NCI-H146 treated with DMSO at 0.1 percent for 48 hours (cell line): ENCODE data around the gene AKR1A1.
"Not testable (repeated sequence)": the region's sequence is repeated elsewhere in the genome, so short reads cannot be mapped to it uniquely, and the experiment has no call there.

Source experiments
- DNase-seq: peaks from one replicate; lab custom pipeline; 2025; ENCODE audit not compliant: unreplicated experiment; lab: John Stamatoyannopoulos, UW

The AKR1A1 gene

DNA sequence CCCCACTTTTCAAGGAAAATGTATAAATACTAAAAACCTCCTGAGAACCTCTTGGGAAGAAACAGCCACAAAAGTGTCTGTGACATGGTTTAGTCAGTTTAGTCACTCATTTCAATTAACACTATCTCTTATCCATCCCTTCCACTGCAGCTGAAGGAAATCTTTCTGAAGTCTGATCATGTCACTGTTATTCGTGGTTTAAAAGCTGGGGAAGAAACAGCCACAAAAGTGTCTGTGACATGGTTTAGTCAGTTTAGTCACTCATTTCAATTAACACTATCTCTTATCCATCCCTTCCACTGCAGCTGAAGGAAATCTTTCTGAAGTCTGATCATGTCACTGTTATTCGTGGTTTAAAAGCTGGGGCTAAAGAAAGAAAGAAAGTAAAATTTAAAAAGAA, 27.1 kb upstream of the AKR1A1 start:
- DNase-seq = not testable (repeated sequence)

DNA sequence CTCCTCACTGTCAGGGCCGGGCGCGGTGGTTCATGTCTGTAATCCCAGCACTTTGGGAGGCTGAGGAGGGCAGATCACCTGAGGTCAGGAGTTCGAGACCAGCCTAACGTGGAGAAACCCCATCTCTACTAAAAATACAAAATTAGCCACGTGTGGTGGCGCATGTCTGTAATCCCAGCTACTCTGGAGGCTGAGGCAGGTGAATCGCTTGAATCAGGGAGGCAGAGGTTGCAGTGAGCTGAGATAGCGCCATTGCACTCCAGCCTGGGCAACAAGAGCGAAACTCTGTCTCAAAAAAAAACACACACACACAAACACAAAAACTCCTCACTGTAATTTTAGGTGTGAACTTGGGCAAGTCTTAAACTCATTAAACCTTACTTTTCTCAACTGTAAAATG, 26.7 kb upstream of the AKR1A1 start:
- DNase-seq = not testable (repeated sequence)

GRCh38 chr1:45526135-45526644, 24.4 kb upstream of the AKR1A1 start:
- no peak for DNase-seq

DNA sequence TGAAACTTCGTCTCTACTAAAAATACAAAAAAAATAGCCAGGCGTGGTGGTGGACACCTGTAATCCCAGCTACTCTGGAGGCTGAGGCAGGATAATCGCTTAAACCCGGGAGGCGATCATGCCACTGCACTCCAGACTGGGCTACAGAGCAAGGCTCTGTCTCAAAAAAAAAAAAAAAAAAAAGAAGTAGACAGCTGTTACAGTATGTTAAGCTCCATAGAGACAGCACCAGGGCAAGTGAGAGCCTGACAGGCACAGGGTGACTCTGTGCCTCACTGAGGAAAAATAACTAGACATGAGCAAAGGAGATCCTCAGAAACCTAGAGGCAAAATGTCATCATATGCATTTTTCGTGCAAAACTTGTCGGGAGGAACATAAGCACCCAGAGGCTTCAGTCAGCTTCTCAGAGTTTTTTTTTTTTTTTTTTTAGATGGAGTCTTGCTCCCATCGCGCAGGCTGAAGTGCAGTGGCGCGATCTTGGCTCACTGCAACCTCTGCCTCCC, 19.9 kb upstream of the AKR1A1 start:
- no peak for DNase-seq

- no peak for DNase-seq
Observed at GRCh38 chr1:45531873-45532272, 18.8 kb upstream of the AKR1A1 start.

GRCh38 chr1:45535988-45536766, 14.4 kb upstream of the AKR1A1 start:
- no peak for DNase-seq

DNA sequence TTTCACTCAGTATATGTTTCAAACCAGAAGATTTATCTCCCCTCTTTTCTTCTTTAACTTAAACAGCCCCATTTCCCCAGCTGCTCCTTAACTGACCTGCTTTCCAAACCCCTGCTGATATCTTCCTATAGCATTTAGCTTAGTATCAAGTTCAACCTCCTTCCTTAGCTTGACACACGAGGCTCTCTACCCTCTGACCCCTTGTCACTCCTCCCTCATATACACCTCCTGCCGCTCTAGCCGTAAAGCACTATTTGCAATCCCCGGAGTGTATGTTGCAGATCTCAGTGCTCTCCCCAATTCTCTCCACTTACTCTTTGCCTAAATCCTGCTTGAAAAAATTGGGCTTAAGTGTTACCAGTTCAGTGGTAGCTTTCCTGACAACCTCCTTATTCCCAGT, 13.7 kb upstream of the AKR1A1 start:
- DNase-seq = no peak

DNA sequence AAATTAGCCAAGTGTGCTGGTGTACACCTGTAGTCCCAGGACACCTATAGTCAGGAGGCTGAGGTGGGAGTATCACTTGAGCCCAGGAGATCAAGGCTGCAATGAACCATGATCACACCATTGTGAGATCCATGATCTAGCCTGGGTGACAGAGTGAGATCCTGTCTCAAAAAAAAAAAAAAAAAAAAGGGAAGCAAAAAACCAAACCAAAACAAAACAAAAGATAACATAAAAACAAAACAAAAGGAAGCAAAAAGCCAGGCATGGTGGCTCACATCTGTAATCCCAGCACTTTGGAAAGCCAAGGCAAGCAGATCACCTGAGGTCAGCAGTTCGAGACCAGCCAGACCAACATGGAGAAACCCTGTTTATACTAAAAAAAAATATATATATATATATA, 9.4 kb upstream of the AKR1A1 start:
- no peak for DNase-seq

- DNase-seq = no peak
Observed at GRCh38 chr1:45542591-45542990, 8.0 kb upstream of the AKR1A1 start.

GRCh38 chr1:45543581-45544417, 6.8 kb upstream of the AKR1A1 start:
- no peak for DNase-seq

GRCh38 chr1:45544530-45544929, 6.1 kb upstream of the AKR1A1 start:
- DNase-seq = no peak

- DNase-seq = no peak
Observed at GRCh38 chr1:45545019-45545493, 5.6 kb upstream of the AKR1A1 start.

GRCh38 chr1:45545553-45546310, 4.9 kb upstream of the AKR1A1 start:
- no peak for DNase-seq

GRCh38 chr1:45551684-45552083, 1.1 kb downstream of the AKR1A1 start:
- DNase-seq = no peak

GRCh38 chr1:45552331-45552730, 1.7 kb downstream of the AKR1A1 start:
- DNase-seq = no peak

GRCh38 chr1:45554198-45554597, 3.6 kb downstream of the AKR1A1 start:
- no peak for DNase-seq

DNA sequence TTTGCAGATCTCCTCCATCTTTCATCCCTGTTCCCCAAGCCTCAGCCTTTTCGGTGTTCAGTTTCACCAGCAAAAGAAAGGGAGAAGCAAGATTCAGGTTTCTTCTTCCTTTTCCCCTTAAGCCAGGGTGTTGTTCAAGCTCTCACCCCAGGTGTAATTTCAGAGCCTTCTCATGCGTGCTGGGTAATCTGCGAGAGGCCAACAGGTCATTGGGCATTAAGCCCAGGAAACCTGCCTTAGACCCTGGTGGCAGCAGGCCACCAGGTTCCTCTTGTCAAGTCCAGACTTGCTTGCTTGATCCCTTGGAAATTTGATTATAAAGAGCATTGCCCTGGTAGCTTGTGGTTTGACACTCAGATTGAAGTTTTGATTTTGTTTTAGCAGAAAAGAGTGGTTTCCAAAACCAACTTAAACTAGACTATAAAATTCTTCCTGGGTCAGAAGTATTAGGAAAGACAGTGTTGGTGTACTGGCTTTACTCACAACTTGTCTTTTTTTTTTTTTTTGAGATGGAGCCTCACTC, 6.9 kb downstream of the AKR1A1 start:
- no peak for DNase-seq

GRCh38 chr1:45563843-45564242, 13.2 kb downstream of the AKR1A1 start:
- DNase-seq = no peak

DNA sequence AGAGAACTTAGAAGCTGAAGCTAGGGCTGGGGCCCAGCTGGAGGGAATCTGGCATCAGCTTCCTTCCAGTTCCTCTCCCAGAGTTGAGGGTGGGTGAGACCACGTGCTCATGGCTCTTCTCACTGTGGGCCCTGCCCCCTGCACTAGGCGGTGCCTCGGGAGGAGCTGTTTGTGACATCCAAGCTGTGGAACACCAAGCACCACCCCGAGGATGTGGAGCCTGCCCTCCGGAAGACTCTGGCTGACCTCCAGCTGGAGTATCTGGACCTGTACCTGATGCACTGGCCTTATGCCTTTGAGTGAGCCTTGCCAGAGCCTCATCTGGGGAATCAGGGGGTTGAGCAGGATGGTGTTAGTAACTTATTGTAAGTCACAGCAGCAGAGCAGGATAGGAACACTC, 16.1 kb downstream of the AKR1A1 start:
- no peak for DNase-seq

- DNase-seq = no peak
Observed at GRCh38 chr1:45567911-45568310, 17.3 kb downstream of the AKR1A1 start.

DNA sequence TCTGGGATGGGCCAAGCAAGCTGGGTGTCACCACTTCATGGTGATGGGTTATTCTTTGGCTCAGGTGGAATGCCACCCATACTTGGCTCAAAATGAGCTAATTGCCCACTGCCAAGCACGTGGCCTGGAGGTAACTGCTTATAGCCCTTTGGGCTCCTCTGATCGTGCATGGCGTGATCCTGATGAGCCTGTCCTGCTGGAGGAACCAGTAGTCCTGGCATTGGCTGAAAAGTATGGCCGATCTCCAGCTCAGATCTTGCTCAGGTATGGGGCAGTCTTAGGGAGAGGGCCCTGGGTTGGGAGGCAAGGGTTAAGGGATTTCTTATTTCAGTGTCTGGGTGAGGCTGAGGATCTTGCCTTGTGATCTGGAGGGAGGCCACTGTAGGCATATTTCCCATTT, 17.8 kb downstream of the AKR1A1 start:
- no peak for DNase-seq
